ENCODE measurements around the gene SLC26A9. TPM values are rescaled to one million over a fixed set of nuclear protein-coding genes. Genes with fewer than 3 reads are reported as not detected.

Gene SLC26A9
- total RNA-seq, 1 experiment from 2014 or later: not detected

- no peaks in the 10 kb centered on the region for H3K27me3 ChIP-seq (replicated peaks; ENCODE audit: insufficient read depth, low read depth, low read length, poor library complexity)
- H3K27ac ChIP-seq (ENCODE audit: low read depth, low read length, poor library complexity, severe bottlenecking): no peak overlapping the region
- H3K4me1 ChIP-seq (ENCODE audit: insufficient read depth, low read length, poor library complexity, severe bottlenecking): peaks cover 11% of the 10 kb centered on the region
- intact Hi-C loops (cut with micrococcal nuclease; ENCODE audit: unreplicated experiment): no loop called here
- POLR2A ChIA-PET (ENCODE audit: low non-redundant PET): no interaction called here
- CTCF ChIA-PET: no interaction called here
- H3K36me3 ChIP-seq (ENCODE audit: insufficient read depth, low read length, poor library complexity, severe bottlenecking): no peaks in the 10 kb centered on the region
- BruUV-seq (replicated peaks): no TSS peak
- TF ChIP-seq EZH2 (IDR thresholded peaks at IDR 0.05; ENCODE audit: borderline replicate concordance, low read depth, low read length, poor library complexity, severe bottlenecking) (no peak), CTCF (conservative IDR thresholded peaks at IDR 0.05; ENCODE audit: low read depth, low read length) (no peak)
- H3K9me3 ChIP-seq (ENCODE audit: low read depth, low read length, poor library complexity, severe bottlenecking): no peaks in the 10 kb centered on the region
- no peak for DNase-seq (ENCODE audit: low spot score)
- H3K4me3 ChIP-seq (ENCODE audit: low read depth, low read length, poor library complexity, severe bottlenecking): no peak overlapping the region
These were observed 21.7 kb downstream of the SLC26A9 start for GRCh38 chr1:205921570-205921909.

GRCh38 chr1:205920861-205921569 lies 22.2 kb downstream of the SLC26A9 start:
- Histone ChIP-seq H3K4me3 (ENCODE audit: low read depth, low read length, poor library complexity, severe bottlenecking) (no peak overlapping the region), H3K27ac (ENCODE audit: low read depth, low read length, poor library complexity, severe bottlenecking) (no peak overlapping the region), H3K4me1 (ENCODE audit: insufficient read depth, low read length, poor library complexity, severe bottlenecking) (peaks cover 7% of the 10 kb centered on the region), H3K9me3 (ENCODE audit: low read depth, low read length, poor library complexity, severe bottlenecking) (no peaks in the 10 kb centered on the region), H3K36me3 (ENCODE audit: insufficient read depth, low read length, poor library complexity, severe bottlenecking) (no peaks in the 10 kb centered on the region), H3K27me3 (replicated peaks; ENCODE audit: insufficient read depth, low read depth, low read length, poor library complexity) (no peaks in the 10 kb centered on the region)
- TF ChIP-seq EZH2 (IDR thresholded peaks at IDR 0.05; ENCODE audit: borderline replicate concordance, low read depth, low read length, poor library complexity, severe bottlenecking): no peak
- TF ChIP-seq CTCF (conservative IDR thresholded peaks at IDR 0.05; ENCODE audit: low read depth, low read length): no peak
- ChIA-PET CTCF (interaction anchor here (4.7 kb wide), 1 partner anchor 57 kb away, joined by 115 read pairs; no protein-coding TSS in a partner anchor), POLR2A (ENCODE audit: low non-redundant PET) (no interaction called here)
- DNase-seq (ENCODE audit: low spot score): no peak
- no TSS peak for BruUV-seq (replicated peaks)
- intact Hi-C loops (cut with micrococcal nuclease; ENCODE audit: unreplicated experiment): no loop called here

GRCh38 chr1:205920159-205920558 lies 23.1 kb downstream of the SLC26A9 start:
- TF ChIP-seq EZH2 (IDR thresholded peaks at IDR 0.05; ENCODE audit: borderline replicate concordance, low read depth, low read length, poor library complexity, severe bottlenecking) (no peak), CTCF (conservative IDR thresholded peaks at IDR 0.05; ENCODE audit: low read depth, low read length) (no peak)

More at GRCh38 chr1:205920159-205920558, 23.1 kb downstream of the SLC26A9 start:
- no peak overlapping the region for H3K27ac ChIP-seq (ENCODE audit: low read depth, low read length, poor library complexity, severe bottlenecking)
- no peak for DNase-seq (ENCODE audit: low spot score)
- BruUV-seq (replicated peaks): no TSS peak
- no peaks in the 10 kb centered on the region for H3K36me3 ChIP-seq (ENCODE audit: insufficient read depth, low read length, poor library complexity, severe bottlenecking)
- intact Hi-C loops (cut with micrococcal nuclease; ENCODE audit: unreplicated experiment): no loop called here
- POLR2A ChIA-PET (ENCODE audit: low non-redundant PET): no interaction called here
- no peaks in the 10 kb centered on the region for H3K27me3 ChIP-seq (replicated peaks; ENCODE audit: insufficient read depth, low read depth, low read length, poor library complexity)
- H3K4me1 ChIP-seq (ENCODE audit: insufficient read depth, low read length, poor library complexity, severe bottlenecking): no peaks in the 10 kb centered on the region
- H3K9me3 ChIP-seq (ENCODE audit: low read depth, low read length, poor library complexity, severe bottlenecking): no peaks in the 10 kb centered on the region
- CTCF ChIA-PET: interaction anchor here (4.7 kb wide), 1 partner anchor 58 kb away, joined by 115 read pairs; no protein-coding TSS in a partner anchor
- H3K4me3 ChIP-seq (ENCODE audit: low read depth, low read length, poor library complexity, severe bottlenecking): no peak overlapping the region

Data from A673 (cell line).